ENCODE results near the gene FMNL3. TPM values are rescaled to one million over a fixed set of nuclear protein-coding genes. Genes with fewer than 3 reads are reported as not detected.
A peak's percentile ranks its signal among the peaks of the same experiment; 100 is the strongest.

The FMNL3 gene
- total and polyA plus RNA-seq, 2 of the 13 experiments (the other 11 are each of a cell fraction or from before 2014, with no cell fraction given), result 0.44 to 1.1 TPM

GRCh38 chr12:49623142-49623904 lies 83.9 kb downstream of the FMNL3 start, which contains the start of gene PRPF40B (continued):
- TF ChIP-seq SP140L (CRISPR knock-in tag; IDR thresholded peaks at IDR 0.05; ENCODE audit: borderline replicate concordance) (no peak), HNRNPL (IDR thresholded peaks at IDR 0.05; ENCODE audit: low read depth, low read length) (no peak), ZNF766 (CRISPR knock-in tag; IDR thresholded peaks at IDR 0.05; ENCODE audit: borderline replicate concordance) (0 out of 2 replicates have a peak, but pooled peaks have one; percentile 36), PRDM4 (CRISPR knock-in tag; IDR thresholded peaks at IDR 0.05; ENCODE audit: borderline replicate concordance) (no peak), KAT8 (CRISPR knock-in tag; IDR thresholded peaks at IDR 0.05) (no peak), SALL2 (CRISPR knock-in tag; IDR thresholded peaks at IDR 0.05) (no peak; the same call in 1 of the 2 replicates), HOXA3 (CRISPR knock-in tag; IDR thresholded peaks at IDR 0.05) (peak; percentile 33; the same call in 1 of the 2 replicates), WIZ (CRISPR knock-in tag; IDR thresholded peaks at IDR 0.05) (0 out of 2 replicates have a peak, but pooled peaks have one; percentile 22), PCBP1 (IDR thresholded peaks at IDR 0.05; ENCODE audit: borderline replicate concordance, low read depth, low read length) (no peak), MXD4 (CRISPR knock-in tag; IDR thresholded peaks at IDR 0.05) (no peak; the same call in 1 of the 2 replicates), NBN (conservative IDR thresholded peaks at IDR 0.05) (no peak), TMF1 (CRISPR knock-in tag; IDR thresholded peaks at IDR 0.05; ENCODE audit: low read depth) (0 out of 2 replicates have a peak, but pooled peaks have one; percentile 70), ZNF781 (CRISPR knock-in tag; IDR thresholded peaks at IDR 0.05; ENCODE audit: borderline replicate concordance, not compliant biosample characterization) (no peak), PAF1 (CRISPR knock-in tag; IDR thresholded peaks at IDR 0.05) (no peak), ZNF883 (CRISPR knock-in tag; IDR thresholded peaks at IDR 0.05; ENCODE audit: not compliant biosample characterization) (no peak), ETV5 (CRISPR knock-in tag; IDR thresholded peaks at IDR 0.05; ENCODE audit: borderline replicate concordance) (no peak; the same call in 1 of the 2 replicates), TCF7L2 (IDR thresholded peaks at IDR 0.05; ENCODE audit: low read depth, low read length) (no peak), SP2 (CRISPR knock-in tag; IDR thresholded peaks at IDR 0.05) (no peak; the same call in 1 of the 2 replicates), MATR3 (CRISPR knock-in tag; IDR thresholded peaks at IDR 0.05) (no peak), FOSL2 (CRISPR knock-in tag; IDR thresholded peaks at IDR 0.05) (no peak), ZNF7 (CRISPR knock-in tag; IDR thresholded peaks at IDR 0.05) (no peak), SRY (CRISPR knock-in tag; IDR thresholded peaks at IDR 0.05) (no peak), SRF (IDR thresholded peaks at IDR 0.05; ENCODE audit: low read depth, low read length) (no peak), POLR2A (IDR thresholded peaks at IDR 0.05; ENCODE audit: insufficient read depth in 1 of 2, low read depth in 2 of 2, low read length in 2 of 2) (peak; percentile 90 to 92), ZBTB1 (CRISPR knock-in tag; IDR thresholded peaks at IDR 0.05; ENCODE audit: borderline replicate concordance) (no peak), ZNF83 (CRISPR knock-in tag; IDR thresholded peaks at IDR 0.05; ENCODE audit: borderline replicate concordance) (no peak), RBAK (CRISPR knock-in tag; IDR thresholded peaks at IDR 0.05) (no peak), MNT (IDR thresholded peaks at IDR 0.05) (no peak), ZNF775 (CRISPR knock-in tag; IDR thresholded peaks at IDR 0.05; ENCODE audit: borderline replicate concordance) (no peak), ZNF841 (CRISPR knock-in tag; IDR thresholded peaks at IDR 0.05; ENCODE audit: borderline replicate concordance) (0 out of 2 replicates have a peak, but pooled peaks have one; percentile 10)
